Osteoblast (primary cell): ENCODE data around the gene ZMAT2. TPM values are rescaled to one million over a fixed set of nuclear protein-coding genes. Genes with fewer than 3 reads are reported as not detected.
"Not testable (repeated sequence)": the region's sequence is repeated elsewhere in the genome, so short reads cannot be mapped to it uniquely, and the experiment has no call there.

Experiments used
- DNase-seq: peaks from one replicate; pipeline ENCODE4 v3.0.0; 2011; ENCODE audit warnings: low spot score, mixed read lengths; ENCODE audit not compliant: insufficient read length; ENCODE audit errors: missing footprints
- H2AFZ ChIP-seq: 2 replicates; pipeline ENCODE4 v1.6.0; 2011; ENCODE audit warnings: mild to moderate bottlenecking, low read length
- H3K27ac ChIP-seq: 2 replicates; pipeline ENCODE4 v1.5.1; 2011; ENCODE audit warnings: mild to moderate bottlenecking, low read depth, low read length, moderate library complexity
- H3K27me3 ChIP-seq: 2 replicates; pipeline ENCODE4 v1.6.0; 2012; ENCODE audit warnings: mild to moderate bottlenecking, control low read depth, inconsistent platforms, low read length, moderate library complexity; ENCODE audit not compliant: insufficient read depth
- H3K36me3 ChIP-seq: 2 replicates; pipeline ENCODE4 v1.5.1; 2011; ENCODE audit warnings: mild to moderate bottlenecking, low read length, control low read depth, moderate library complexity; ENCODE audit not compliant: insufficient read depth
- H3K4me1 ChIP-seq: 2 replicates; pipeline ENCODE4 v1.5.1; 2011; ENCODE audit warnings: mild to moderate bottlenecking, low read length, control low read depth, moderate library complexity; ENCODE audit not compliant: insufficient read depth
- H3K4me2 ChIP-seq: 2 replicates; pipeline ENCODE4 v1.6.0; 2011; ENCODE audit warnings: mild to moderate bottlenecking, low read length; ENCODE audit not compliant: insufficient read depth
- H3K4me3 ChIP-seq: fragments of 200-600 bp; sonication (generic); 3 replicates; pipeline ENCODE4 v1.5.1; 2012; ENCODE audit warnings: mild to moderate bottlenecking, low read length, inconsistent platforms; ENCODE audit not compliant: insufficient read depth
- H3K79me2 ChIP-seq: 2 replicates; pipeline ENCODE4 v1.6.0; 2012; ENCODE audit warnings: mild to moderate bottlenecking, low read length, control low read depth, inconsistent platforms; ENCODE audit not compliant: insufficient read depth
- H3K9me3 ChIP-seq: 2 replicates; pipeline ENCODE4 v1.5.1; 2011; ENCODE audit warnings: low read depth, low read length, control low read depth
- H4K20me1 ChIP-seq: 2 replicates; pipeline ENCODE4 v1.6.0; 2012; ENCODE audit warnings: mild to moderate bottlenecking, low read length, control low read depth; ENCODE audit not compliant: insufficient read depth
- total RNA-seq: library from RNA; depleted of rRNA; stranded (reverse); fragments of >200 nt; gene quantifications from 2 replicates; pipeline ENCODE4 v1.2.3, GENCODE V29; 2012
- TF ChIP-seq, protein P1 (sequence below): IDR thresholded peaks from 2 replicates; pipeline ENCODE4 v1.5.1; 2011; ENCODE audit warnings: mild to moderate bottlenecking, low read depth, low read length, moderate library complexity; ENCODE audit errors: extremely low read depth

The ZMAT2 gene
- total RNA-seq, 1 donor = 31.8 TPM

DNA sequence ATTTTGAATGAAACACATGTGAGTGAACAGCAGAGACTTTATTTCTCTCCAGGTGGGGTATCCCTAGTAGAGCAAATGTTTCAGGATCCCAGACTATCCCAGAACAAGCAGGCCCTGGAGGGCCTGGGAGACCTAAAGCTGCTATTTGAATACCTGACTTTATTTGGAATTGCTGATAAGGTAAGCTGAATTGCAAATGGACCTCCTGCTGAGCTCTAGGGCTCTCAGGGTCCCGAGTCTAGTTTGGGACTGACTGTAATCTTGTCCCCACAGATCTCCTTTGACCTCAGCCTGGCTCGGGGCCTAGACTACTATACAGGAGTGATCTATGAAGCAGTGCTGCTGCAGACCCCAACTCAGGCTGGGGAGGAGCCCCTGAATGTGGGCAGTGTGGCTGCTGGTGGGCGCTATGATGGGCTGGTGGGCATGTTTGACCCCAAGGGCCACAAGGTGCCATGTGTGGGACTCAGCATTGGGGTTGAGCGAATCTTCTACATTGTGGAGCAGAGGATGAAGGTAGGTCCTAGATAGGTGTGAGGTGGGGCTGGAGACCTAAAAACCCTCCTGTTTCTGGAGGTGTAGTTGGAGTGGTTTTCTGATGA is 3.3 kb upstream of the ZMAT2 start:
- Histone ChIP-seq H2AFZ (no peak overlapping the region), H3K36me3 (peaks cover 69% of the 10 kb centered on the region), H3K4me2 (no peak overlapping the region), H3K4me1 (peaks cover 13% of the 10 kb centered on the region), H3K27me3 (no peaks in the 10 kb centered on the region), H3K9me3 (no peaks in the 10 kb centered on the region), H3K79me2 (peaks cover 56% of the 10 kb centered on the region), H3K27ac (no peak overlapping the region), H4K20me1 (peaks cover 10% of the 10 kb centered on the region), H3K4me3 (no peak overlapping the region)
- TF ChIP-seq, protein P1, sequence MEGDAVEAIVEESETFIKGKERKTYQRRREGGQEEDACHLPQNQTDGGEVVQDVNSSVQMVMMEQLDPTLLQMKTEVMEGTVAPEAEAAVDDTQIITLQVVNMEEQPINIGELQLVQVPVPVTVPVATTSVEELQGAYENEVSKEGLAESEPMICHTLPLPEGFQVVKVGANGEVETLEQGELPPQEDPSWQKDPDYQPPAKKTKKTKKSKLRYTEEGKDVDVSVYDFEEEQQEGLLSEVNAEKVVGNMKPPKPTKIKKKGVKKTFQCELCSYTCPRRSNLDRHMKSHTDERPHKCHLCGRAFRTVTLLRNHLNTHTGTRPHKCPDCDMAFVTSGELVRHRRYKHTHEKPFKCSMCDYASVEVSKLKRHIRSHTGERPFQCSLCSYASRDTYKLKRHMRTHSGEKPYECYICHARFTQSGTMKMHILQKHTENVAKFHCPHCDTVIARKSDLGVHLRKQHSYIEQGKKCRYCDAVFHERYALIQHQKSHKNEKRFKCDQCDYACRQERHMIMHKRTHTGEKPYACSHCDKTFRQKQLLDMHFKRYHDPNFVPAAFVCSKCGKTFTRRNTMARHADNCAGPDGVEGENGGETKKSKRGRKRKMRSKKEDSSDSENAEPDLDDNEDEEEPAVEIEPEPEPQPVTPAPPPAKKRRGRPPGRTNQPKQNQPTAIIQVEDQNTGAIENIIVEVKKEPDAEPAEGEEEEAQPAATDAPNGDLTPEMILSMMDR = no peak
- no peak for DNase-seq

DNA sequence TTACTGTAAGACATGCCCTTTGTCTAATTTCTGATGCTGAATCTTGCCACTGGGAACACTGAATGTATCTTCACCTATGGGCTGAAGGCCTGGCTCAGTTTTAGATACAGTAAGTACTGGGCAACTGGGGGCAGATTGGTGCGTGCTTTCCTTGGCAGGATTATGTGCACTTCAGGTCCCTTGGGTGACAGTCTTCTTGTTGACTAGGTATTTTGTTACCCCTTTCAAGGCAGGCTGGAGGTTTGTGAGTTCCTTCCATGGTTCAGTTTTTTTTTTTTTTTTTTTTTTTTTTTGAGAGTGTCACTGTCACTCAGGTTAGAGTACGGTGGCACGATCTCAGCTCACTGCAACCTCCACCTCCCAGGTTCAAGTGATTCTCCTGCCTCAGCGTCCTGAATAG is 7.6 kb downstream of the ZMAT2 start:
- DNase-seq = no peak
- Histone ChIP-seq H3K4me2 (no peak overlapping the region), H4K20me1 (no peaks in the 10 kb centered on the region), H3K4me1 (no peaks in the 10 kb centered on the region), H2AFZ (no peak overlapping the region), H3K4me3 (no peak overlapping the region), H3K27me3 (no peaks in the 10 kb centered on the region), H3K36me3 (peaks cover 41% of the 10 kb centered on the region), H3K79me2 (peaks cover 2% of the 10 kb centered on the region), H3K27ac (no peak overlapping the region), H3K9me3 (no peaks in the 10 kb centered on the region)
- TF ChIP-seq, protein P1 = no peak

DNA sequence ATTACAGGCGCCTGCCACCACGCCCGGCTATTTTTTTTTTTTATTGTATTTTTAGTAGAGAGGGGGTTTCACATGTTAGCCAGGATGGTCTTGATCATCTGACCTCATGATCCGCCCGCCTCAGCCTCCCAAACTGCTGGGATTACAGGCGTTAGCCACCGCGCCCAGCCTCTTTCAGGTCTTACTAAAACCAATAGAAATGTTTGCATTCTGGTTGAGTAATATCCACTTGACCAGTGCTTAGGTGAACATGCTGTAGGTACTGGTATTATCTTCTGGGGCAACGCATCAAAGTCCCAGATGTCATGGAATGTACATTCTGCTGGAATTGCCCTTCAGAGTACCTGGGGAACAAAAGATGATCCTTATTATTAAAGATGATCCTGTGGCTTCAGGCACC is 8.5 kb downstream of the ZMAT2 start:
- H3K4me3 ChIP-seq, H3K27ac ChIP-seq, H2AFZ ChIP-seq, H3K27me3 ChIP-seq, H3K9me3 ChIP-seq, H4K20me1 ChIP-seq, H3K4me2 ChIP-seq, H3K79me2 ChIP-seq, DNase-seq, H3K4me1 ChIP-seq: not testable (repeated sequence)
- H3K36me3 ChIP-seq = peaks cover 33% of the 10 kb centered on the region

DNA sequence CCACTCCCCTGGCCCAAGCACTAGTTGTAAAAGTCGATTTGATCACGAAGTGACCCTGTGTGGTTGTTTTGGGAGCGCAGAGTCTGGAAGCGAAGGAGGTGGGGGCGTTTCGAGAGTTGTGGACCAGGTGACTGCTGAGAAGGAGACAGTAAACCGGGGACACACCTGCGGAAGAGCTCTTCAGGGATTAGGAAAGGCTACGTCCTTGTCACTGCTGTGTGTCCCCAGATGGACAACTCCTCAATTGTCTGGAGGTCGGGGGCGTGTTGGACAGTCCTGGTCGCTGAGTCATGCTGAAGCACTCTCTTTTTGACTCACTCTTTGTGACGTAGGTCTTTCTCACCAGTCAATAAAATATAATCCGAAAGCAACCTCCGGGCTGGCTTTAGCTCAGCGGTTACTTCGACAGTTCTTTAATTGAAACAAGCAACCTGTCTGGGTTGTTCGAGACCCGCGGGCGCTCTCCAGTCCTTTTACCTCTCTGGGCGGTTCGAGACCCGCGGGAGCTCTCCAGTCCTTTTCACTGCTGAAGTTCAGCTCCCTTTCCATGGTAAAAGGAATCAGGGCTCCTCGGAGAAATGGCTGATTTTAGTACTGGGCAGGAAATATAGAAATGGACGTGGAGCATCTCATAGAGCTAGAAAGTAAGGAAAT is 10.8 kb downstream of the ZMAT2 start:
- Histone ChIP-seq H3K4me1 (no peaks in the 10 kb centered on the region), H4K20me1 (no peaks in the 10 kb centered on the region), H3K79me2 (no peaks in the 10 kb centered on the region), H3K36me3 (peaks cover 11% of the 10 kb centered on the region), H2AFZ (peak overlapping the region; percentile 96), H3K27me3 (no peaks in the 10 kb centered on the region), H3K9me3 (no peaks in the 10 kb centered on the region), H3K4me2 (peak overlapping the region; percentile 96), H3K4me3 (peak overlapping the region; percentile 87), H3K27ac (peak overlapping the region; percentile 71)
- TF ChIP-seq, protein P1 = no peak
- peak; percentile 88 for DNase-seq
